GM12874 (cell line): ENCODE measurements around the gene CDSN.

ENCODE experiments used
- TF ChIP-seq, protein P1 (sequence below): IDR thresholded peaks from 2 replicates; pipeline ENCODE4 v1.5.1; 2011; ENCODE audit warnings: low read depth, mild to moderate bottlenecking, control low read depth, low read length, moderate library complexity; ENCODE audit not compliant: insufficient read depth

The CDSN gene

DNA sequence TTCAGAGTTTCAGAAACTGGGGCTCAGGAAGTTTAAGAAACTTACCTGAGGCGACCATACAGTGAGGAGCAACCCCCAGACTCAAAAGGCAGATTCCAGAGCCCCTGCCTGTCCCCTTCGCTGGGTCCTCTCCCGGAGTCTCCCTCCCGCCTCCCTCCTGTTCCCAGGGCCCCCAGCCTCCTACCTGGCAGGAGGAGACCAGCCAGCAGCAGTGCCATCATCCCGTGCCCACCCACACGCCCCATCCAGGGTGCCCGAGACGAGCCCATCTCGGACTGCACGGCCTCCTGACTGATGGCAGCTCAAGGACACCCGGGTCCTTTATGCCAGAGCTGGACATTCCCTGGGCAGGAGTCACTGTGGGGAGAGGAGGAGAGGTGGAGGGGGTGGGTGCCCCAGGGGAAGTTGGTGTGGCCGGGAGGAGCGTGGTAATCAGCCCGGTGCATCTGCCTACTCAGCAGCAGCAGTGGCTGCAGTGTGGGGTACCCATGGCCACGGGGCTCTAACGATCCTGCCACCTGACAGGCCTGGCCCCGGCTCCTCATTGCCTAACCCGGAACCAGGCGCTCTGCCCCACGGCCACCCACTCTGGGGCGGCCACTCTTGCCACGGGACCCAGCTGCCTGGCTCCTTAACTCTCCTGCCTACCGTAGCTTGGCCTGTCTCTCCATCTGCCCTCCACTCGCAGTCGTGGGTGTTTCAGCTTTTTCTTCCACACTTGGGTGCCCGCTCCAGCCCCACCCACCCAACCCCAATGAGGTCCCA lies at the start of gene CDSN:
Gene CDSN (minus strand): TSS at position 296 of the 765 bp plus-strand sequence. CDS start 27 bp downstream, at position 269.
- TF ChIP-seq, protein P1, sequence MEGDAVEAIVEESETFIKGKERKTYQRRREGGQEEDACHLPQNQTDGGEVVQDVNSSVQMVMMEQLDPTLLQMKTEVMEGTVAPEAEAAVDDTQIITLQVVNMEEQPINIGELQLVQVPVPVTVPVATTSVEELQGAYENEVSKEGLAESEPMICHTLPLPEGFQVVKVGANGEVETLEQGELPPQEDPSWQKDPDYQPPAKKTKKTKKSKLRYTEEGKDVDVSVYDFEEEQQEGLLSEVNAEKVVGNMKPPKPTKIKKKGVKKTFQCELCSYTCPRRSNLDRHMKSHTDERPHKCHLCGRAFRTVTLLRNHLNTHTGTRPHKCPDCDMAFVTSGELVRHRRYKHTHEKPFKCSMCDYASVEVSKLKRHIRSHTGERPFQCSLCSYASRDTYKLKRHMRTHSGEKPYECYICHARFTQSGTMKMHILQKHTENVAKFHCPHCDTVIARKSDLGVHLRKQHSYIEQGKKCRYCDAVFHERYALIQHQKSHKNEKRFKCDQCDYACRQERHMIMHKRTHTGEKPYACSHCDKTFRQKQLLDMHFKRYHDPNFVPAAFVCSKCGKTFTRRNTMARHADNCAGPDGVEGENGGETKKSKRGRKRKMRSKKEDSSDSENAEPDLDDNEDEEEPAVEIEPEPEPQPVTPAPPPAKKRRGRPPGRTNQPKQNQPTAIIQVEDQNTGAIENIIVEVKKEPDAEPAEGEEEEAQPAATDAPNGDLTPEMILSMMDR = no peak

GRCh38 chr6:31169123-31169857 lies 49.0 kb upstream of the CDSN start:
- TF ChIP-seq, protein P1 = no peak

DNA sequence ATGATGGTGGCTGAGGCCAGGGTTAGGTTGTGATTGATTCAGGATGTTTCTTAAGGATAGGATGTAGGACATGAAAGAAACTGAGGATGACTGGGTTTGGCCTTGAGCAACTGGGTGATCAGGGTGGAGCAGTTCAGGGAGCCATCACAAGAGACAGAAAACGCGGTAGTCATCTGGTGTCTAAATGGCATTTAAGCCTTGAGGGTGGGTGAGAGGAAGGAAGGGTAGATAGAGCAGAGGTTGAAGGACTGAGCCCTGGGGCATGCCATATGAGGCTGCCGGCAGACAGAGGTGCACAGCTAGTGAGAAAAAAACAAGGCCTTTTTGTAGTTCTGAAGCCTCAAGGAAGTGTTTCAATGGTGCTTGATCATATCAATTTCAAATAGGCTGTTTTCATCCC lies 48.4 kb upstream of the CDSN start:
- TF ChIP-seq, protein P1 = no peak

DNA sequence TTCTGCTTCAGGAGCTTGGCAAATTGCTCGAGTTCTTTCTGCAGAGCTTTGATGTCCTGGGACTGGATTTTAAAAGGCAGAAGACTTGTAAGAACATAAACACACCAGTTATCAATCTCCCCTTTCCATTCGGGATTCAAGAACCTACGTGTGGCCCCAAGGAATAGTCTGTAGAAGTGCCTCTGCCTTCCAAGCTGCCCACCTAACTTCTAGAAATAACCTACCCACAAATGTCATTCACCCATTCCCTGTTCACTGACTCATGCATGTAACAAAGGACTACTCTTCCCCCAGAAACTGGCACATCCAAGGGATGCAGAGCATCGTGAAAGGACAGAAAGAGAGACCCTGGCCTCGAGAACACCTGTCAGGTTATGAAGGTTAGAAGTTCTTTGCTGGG lies 45.7 kb upstream of the CDSN start:
- TF ChIP-seq, protein P1 = no peak

- TF ChIP-seq, protein P1 = no peak
Observed at GRCh38 chr6:31163922-31164321, 43.7 kb upstream of the CDSN start.

GRCh38 chr6:31162463-31163165 lies 42.4 kb upstream of the CDSN start:
- TF ChIP-seq, protein P1 = no peak
